SJCRH30 (cell line): ENCODE results near the gene SSX2IP. TPM values are rescaled to one million over a fixed set of nuclear protein-coding genes. Genes with fewer than 3 reads are reported as not detected.

Experiments
- DNase-seq, 2 experiments: peaks; one replicate each; pipeline ENCODE4 v3.0.0-alpha.2; 2015 to 2020
- H3K27ac ChIP-seq: fragments of 250-450 bp; sonication (Bioruptor Pico); 2 replicates; pipeline ENCODE4 v1.5.1; 2020; ENCODE audit warnings: mild to moderate bottlenecking, moderate library complexity
- H3K27me3 ChIP-seq: fragments of 250-450 bp; sonication (Bioruptor Pico); 2 replicates; pipeline ENCODE4 v1.5.1; 2020; ENCODE audit warnings: mild to moderate bottlenecking, moderate library complexity
- H3K36me3 ChIP-seq: fragments of 250-450 bp; sonication (Bioruptor Pico); 2 replicates; pipeline ENCODE4 v1.5.1; 2020; ENCODE audit warnings: mild to moderate bottlenecking, moderate library complexity
- H3K4me1 ChIP-seq: fragments of 250-450 bp; sonication (Bioruptor Pico); 2 replicates; pipeline ENCODE4 v1.5.1; 2020; ENCODE audit warnings: mild to moderate bottlenecking, moderate library complexity
- H3K4me3 ChIP-seq: fragments of 250-450 bp; sonication (Bioruptor Pico); 2 replicates; pipeline ENCODE4 v1.5.1; 2020; ENCODE audit warnings: mild to moderate bottlenecking, moderate library complexity
- H3K9me3 ChIP-seq: fragments of 250-450 bp; sonication (Bioruptor Pico); replicated peaks from 2 replicates; pipeline ENCODE4 v1.5.1; 2020; ENCODE audit warnings: mild to moderate bottlenecking, moderate library complexity
- total RNA-seq: library from RNA; depleted of rRNA; stranded (reverse); fragments of >200 nt; shearing (Covaris generic); gene quantifications from 2 replicates; pipeline ENCODE4 v1.2.3, GENCODE V29; 2014

The SSX2IP gene
- total RNA-seq, 1 experiment from 2014 or later = 27.2 TPM

DNA sequence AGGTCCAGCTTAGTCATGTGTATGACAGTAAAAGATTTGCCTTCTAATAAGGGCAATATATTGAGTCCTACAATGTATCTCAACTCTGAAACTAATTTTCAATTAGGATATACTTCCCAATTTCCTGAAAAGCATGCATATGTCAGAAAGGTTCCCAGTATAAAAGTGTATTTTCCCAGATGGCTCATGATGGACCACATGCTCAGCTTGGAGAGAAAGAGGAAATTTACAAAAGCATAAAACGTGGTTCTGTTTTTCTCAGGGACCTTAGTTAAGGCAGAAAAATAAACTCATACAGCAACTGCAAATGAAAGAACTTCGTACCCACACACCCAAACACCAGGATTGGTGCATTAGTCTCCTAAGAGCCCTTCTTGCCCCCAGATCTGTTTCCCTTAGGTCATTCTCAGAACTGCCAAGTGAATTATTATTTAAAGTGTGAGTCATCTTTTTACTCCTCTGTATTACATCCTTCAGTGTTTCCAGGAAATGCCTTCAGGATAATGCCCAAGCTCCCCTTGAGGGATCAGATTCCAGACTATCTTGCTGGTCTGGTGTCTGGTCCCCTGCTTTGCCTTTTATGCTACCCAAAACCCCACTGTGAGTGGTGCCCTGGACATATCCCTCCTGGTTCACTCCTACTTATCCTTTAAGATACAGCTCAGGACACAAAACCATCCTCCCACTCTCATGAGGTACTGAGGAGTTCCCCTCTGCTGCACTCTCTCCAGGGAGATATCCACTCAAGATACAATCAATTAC is 57.4 kb downstream of the SSX2IP start:
- Histone ChIP-seq H3K36me3 (no peaks in the 10 kb centered on the region), H3K4me1 (peaks cover 18% of the 10 kb centered on the region), H3K27ac (no peak overlapping the region), H3K4me3 (no peak overlapping the region), H3K27me3 (no peaks in the 10 kb centered on the region), H3K9me3 (no peaks in the 10 kb centered on the region)
- DNase-seq = peak; percentile 22 to 56

DNA sequence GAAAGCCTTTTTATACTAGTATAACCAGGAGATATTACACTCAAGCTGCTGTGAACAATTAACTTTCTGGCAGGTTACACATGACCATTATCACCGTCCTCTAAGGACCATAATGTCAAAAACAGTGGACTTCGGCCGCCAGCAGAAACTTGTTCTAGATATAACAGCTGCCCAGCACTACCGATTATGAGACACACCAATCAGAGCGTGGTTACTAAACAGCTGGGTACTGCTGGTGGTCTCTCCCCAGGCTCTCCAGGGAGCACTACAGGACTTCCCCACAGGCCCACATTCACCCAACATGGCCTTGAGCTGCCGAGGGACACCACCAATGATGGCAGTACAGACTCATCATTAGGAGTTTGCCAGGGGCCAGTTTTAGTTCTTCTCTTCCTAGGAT is 58.1 kb downstream of the SSX2IP start:
- no peaks in the 10 kb centered on the region for H3K27me3 ChIP-seq
- peak; percentile 58 to 69 for DNase-seq

DNA sequence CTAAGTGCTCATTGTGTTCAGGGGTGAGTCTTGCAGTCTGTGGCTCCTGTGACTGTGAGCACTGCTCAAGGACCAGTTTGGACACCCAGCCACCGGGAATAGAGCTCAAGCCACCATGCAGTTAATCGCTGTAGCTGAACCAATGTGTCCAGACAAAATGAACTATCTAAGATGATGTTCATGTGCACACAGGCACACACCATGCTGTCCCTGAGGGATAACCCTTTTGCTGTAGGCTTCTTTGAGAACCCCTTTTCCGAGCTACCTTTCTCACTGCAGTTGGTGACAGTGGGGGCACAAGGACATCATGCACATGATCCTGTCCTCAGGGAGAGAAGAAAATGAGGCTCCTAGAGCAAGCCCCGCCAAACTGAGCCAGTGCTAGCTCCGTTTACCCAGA is 65.4 kb downstream of the SSX2IP start:
- Histone ChIP-seq H3K4me3 (no peak overlapping the region), H3K36me3 (no peaks in the 10 kb centered on the region), H3K4me1 (no peaks in the 10 kb centered on the region), H3K27ac (no peak overlapping the region), H3K27me3 (no peaks in the 10 kb centered on the region; the same call in 1 of the 2 replicates), H3K9me3 (no peaks in the 10 kb centered on the region)
- no peak for DNase-seq

More for the DNA sequence above, 58.1 kb downstream of the SSX2IP start:
- Histone ChIP-seq H3K4me3 (no peak overlapping the region), H3K9me3 (no peaks in the 10 kb centered on the region), H3K36me3 (no peaks in the 10 kb centered on the region), H3K4me1 (peaks cover 18% of the 10 kb centered on the region), H3K27ac (no peak overlapping the region)

DNA sequence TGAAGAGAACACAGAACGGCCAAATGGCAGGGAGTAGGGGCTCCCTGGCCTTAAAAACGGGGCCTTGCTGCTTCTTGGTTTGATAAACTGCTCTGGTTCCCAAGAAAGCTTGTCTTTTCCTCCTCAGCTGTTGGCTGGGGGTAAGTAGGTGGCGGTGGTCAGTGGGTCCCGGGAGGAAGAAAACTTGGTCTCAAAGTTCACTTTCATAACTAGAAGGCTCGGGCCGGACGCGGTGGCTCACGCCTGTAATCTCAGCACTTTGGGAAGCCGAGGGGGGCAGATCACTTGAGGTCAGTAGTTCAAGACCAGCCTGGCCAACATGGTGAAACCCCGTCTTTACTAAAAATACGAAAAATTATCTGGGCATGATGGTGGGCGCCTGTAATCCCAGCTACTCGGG is 68.7 kb downstream of the SSX2IP start:
- H3K27ac ChIP-seq = no peak overlapping the region
- no peaks in the 10 kb centered on the region; the same call in 1 of the 2 replicates for H3K27me3 ChIP-seq
- no peaks in the 10 kb centered on the region for H3K36me3 ChIP-seq
- no peak overlapping the region for H3K4me3 ChIP-seq
- no peaks in the 10 kb centered on the region for H3K4me1 ChIP-seq
- no peaks in the 10 kb centered on the region for H3K9me3 ChIP-seq
- DNase-seq = no peak

DNA sequence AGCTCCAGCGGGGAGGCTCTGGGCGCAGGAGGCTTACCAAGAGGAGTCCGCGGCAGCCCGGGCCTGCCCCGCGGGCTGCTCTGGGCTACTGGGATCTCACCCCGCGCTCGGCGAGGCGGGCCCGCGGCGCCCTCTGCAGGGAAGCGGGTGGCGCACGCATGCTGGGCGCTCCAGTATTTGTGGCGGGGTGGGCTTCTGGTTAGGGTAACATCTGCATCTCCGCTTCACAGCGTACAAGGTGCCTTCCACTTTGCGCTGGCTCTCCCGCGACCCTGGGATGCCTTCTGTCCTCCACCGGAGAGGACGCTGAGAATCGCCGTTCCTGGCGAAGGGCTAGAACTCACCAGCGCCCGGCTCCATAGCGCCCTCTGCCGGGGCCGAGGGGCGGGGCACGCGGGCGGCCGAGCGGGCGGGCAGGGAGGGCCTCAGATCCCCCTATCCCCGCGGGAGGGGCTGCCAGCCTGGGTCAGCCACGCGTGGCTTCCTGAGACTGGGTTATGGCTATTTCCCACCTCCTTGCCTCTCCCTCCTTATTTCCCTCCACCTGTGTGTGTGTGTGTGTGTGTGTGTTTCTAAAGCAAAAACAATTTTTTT is 69.4 kb downstream of the SSX2IP start:
- H3K27ac ChIP-seq = no peak overlapping the region

DNA sequence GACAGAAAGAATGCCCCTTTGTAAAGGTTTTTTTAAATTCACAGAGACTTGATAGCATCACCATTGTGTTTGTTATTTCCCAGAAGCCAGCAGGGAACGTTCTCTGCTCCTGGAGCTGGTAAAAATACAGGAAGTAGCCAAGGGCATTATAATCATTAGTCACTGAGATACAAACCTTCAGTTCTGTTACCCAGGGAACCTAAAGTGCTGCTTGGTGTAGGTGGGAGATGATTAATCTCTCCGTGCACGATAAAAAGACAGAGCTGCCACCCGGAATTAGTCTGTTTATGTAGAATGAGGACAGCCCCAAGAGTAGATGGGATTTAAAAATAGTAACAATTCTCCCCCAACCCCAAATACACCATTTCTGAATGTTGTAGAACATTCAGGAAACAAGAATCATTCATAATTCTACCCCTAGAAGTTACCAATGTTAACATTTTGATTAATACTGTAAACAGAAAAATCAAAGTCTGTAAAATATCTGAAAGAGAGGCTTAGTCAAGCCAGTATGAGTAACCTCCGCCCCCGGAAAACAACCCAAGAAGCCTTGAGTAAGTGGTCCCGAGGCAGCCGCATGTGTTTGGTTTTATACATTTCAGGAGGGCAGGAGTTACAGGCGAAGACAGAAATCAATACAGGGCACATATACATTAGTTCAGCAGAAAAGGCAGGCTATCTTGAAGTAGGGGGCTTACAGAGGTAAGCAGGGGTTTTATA is 70.7 kb downstream of the SSX2IP start:
- DNase-seq = no peak
- H3K9me3 ChIP-seq = no peaks in the 10 kb centered on the region
- peak overlapping the region; percentile 56; the same call in 1 of the 2 replicates for H3K4me3 ChIP-seq
- no peaks in the 10 kb centered on the region for H3K36me3 ChIP-seq
- no peak overlapping the region for H3K27ac ChIP-seq
- H3K27me3 ChIP-seq = no peaks in the 10 kb centered on the region
- H3K4me1 ChIP-seq = no peaks in the 10 kb centered on the region

More for the DNA sequence above, 69.4 kb downstream of the SSX2IP start:
- H3K4me1 ChIP-seq = no peaks in the 10 kb centered on the region
- H3K9me3 ChIP-seq = no peaks in the 10 kb centered on the region
- no peaks in the 10 kb centered on the region for H3K36me3 ChIP-seq
- no peaks in the 10 kb centered on the region; the same call in 1 of the 2 replicates for H3K27me3 ChIP-seq
- peak overlapping the region; percentile 56 for H3K4me3 ChIP-seq
- peak; percentile 73 to 81 for DNase-seq

DNA sequence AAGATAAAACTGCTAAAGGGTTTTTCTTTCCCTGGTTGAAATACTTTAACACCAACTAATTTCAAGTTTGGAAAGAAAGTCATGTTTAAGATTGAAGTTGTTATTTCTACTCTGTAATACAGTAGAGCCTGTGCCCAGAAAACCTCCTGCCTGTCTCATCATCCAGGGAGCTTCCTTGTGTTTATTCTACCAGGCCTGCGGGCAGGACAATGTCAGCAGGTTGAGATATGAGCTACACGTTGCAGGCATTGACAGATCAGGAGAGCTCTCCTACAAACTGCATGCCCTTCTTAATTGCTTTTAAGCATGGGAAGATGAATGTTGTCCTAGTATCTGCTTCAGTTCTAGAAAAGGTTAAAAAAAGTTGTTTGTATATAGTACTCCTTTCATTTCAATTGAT is 72.9 kb downstream of the SSX2IP start:
- Histone ChIP-seq H3K4me1 (no peaks in the 10 kb centered on the region), H3K27ac (no peak overlapping the region), H3K27me3 (no peaks in the 10 kb centered on the region), H3K36me3 (no peaks in the 10 kb centered on the region), H3K4me3 (no peak overlapping the region), H3K9me3 (peaks cover 8% of the 10 kb centered on the region)
- DNase-seq = no peak

GRCh38 chr1:84615790-84616189 is 74.5 kb downstream of the SSX2IP start:
- H3K36me3 ChIP-seq = no peaks in the 10 kb centered on the region
- H3K9me3 ChIP-seq = peaks cover 8% of the 10 kb centered on the region
- no peak overlapping the region for H3K27ac ChIP-seq
- no peak overlapping the region for H3K4me3 ChIP-seq
- H3K27me3 ChIP-seq = no peaks in the 10 kb centered on the region
- DNase-seq = no peak
- H3K4me1 ChIP-seq = no peaks in the 10 kb centered on the region

DNA sequence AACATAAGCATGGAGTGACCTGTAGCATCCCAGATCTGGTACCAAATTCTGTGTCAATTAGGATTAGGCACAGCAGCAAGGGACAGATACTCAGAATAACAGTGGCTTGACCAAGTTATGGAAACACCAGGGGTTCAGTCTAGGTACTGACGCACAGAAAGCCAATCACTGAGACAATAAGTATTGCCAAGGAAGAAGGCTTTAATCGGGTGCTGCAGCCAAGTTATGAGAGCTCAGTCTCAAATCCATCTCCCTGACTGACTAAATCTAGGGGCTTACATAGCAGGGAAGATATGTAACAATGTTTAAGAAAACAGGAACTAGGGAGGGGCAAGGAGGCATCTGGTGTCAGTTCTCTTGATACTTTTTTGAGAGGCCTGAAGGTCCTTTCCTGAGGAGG is 76.4 kb downstream of the SSX2IP start:
- Histone ChIP-seq H3K27ac (no peak overlapping the region), H3K9me3 (peaks cover 8% of the 10 kb centered on the region), H3K4me3 (no peak overlapping the region), H3K36me3 (no peaks in the 10 kb centered on the region), H3K27me3 (no peaks in the 10 kb centered on the region), H3K4me1 (no peaks in the 10 kb centered on the region)
- no peak for DNase-seq

- Histone ChIP-seq H3K4me1 (no peaks in the 10 kb centered on the region), H3K9me3 (peaks cover 8% of the 10 kb centered on the region), H3K27me3 (no peaks in the 10 kb centered on the region), H3K27ac (no peak overlapping the region), H3K36me3 (no peaks in the 10 kb centered on the region), H3K4me3 (no peak overlapping the region)
- no peak for DNase-seq
Observed at GRCh38 chr1:84613026-84613425, 77.2 kb downstream of the SSX2IP start.

DNA sequence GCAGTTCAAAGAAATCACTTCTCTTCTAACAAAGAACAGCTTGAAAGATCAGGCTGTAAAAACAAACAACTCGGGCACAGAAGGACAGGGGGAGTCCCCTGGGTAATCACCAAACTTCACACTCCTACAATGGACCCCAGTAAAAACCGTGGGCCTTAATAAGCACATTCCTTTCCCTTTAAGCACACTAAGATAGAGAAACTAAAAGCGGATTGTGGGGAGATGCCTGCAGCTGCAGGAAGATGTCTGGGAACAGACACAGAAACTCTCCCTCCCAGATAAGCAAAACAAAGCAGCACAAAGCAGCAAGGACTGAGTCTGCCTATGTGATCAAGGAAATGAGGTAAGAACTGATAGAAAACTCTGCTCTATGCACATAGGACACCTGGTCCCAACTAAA is 78.5 kb downstream of the SSX2IP start:
- Histone ChIP-seq H3K4me1 (no peaks in the 10 kb centered on the region), H3K36me3 (no peaks in the 10 kb centered on the region), H3K27ac (no peak overlapping the region), H3K4me3 (peak overlapping the region; percentile 34), H3K27me3 (no peaks in the 10 kb centered on the region), H3K9me3 (peaks cover 8% of the 10 kb centered on the region)
- peak; percentile 20 to 50 for DNase-seq

- H3K27ac ChIP-seq = no peak overlapping the region
- no peaks in the 10 kb centered on the region for H3K4me1 ChIP-seq
- H3K9me3 ChIP-seq = peaks cover 8% of the 10 kb centered on the region
- no peaks in the 10 kb centered on the region for H3K27me3 ChIP-seq
- no peak for DNase-seq
- H3K36me3 ChIP-seq = no peaks in the 10 kb centered on the region
- H3K4me3 ChIP-seq = no peak overlapping the region
Observed at GRCh38 chr1:84611091-84611490, 79.2 kb downstream of the SSX2IP start.

- no peak for DNase-seq
- H3K9me3 ChIP-seq = 0 out of 2 replicates have a peak, but pooled peaks cover 8% of the 10 kb centered on the region
- no peak overlapping the region for H3K27ac ChIP-seq
- no peak overlapping the region for H3K4me3 ChIP-seq
- no peaks in the 10 kb centered on the region for H3K4me1 ChIP-seq
- H3K27me3 ChIP-seq = no peaks in the 10 kb centered on the region
- H3K36me3 ChIP-seq = no peaks in the 10 kb centered on the region
Observed at GRCh38 chr1:84606977-84607376, 83.3 kb downstream of the SSX2IP start.

- H3K4me1 ChIP-seq = no peaks in the 10 kb centered on the region
- H3K27me3 ChIP-seq = no peaks in the 10 kb centered on the region
- H3K27ac ChIP-seq = no peak overlapping the region
- H3K4me3 ChIP-seq = no peak overlapping the region
- 0 out of 2 replicates have a peak, but pooled peaks cover 8% of the 10 kb centered on the region for H3K9me3 ChIP-seq
- H3K36me3 ChIP-seq = no peaks in the 10 kb centered on the region
- no peak for DNase-seq
Observed at GRCh38 chr1:84605157-84605556, 85.1 kb downstream of the SSX2IP start.
